ENCODE measurements around the gene PGLYRP4.
"Not testable (repeated sequence)": the region's sequence is repeated elsewhere in the genome, so short reads cannot be mapped to it uniquely, and the experiment has no call there.

Gene PGLYRP4

DNA sequence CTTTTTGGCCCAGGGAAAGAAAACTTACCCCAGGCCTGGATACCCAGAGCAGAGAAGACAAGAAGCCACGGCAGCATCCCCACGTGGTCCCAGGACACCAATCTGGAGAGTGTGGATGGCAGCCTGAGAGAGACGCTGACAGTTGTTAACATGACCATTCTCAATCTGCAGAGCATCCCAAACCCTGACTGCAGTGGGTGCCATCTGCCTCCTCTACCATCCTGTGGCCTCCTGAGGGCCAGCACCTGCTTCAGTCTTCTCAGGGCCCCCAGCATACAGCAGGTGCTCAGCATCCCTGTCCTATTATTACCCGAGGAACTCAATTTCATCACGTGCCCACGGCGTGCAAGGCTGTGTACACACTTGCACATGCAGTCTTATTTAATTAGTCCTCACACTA, 785 bp downstream of the PGLYRP4 start:
- in situ Hi-C loops (cut with HindIII; ENCODE audit: low pct_unique_long_range_greater_than_20kb, low sequenced_read_pairs): no loop called here
- DNase-seq (ENCODE audit: low read depth in 1 of 2, low spot score in 1 of 2): no peak
- no peak for TF ChIP-seq JUND (IDR thresholded peaks at IDR 0.05; ENCODE audit: low read depth)

DNA sequence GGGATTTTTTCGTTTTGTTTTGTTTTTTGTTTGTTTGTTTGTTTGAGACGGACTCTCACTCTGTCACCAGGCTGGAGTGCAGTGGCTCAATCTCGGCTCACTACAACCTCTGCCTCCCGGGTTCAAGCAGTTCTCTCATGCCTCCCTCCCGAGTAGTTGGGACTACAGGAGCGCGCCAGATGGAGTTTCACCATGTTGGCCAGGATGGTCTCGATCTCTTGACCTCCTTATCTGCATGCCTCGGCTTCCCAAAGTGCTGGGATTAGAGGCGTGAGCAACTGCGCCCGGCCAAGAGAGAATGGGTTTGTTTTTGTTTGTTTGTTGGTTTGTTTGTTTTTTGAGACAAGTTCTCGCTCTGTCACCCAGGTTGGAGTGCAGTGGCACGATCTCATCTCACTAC, 1.6 kb downstream of the PGLYRP4 start:
- in situ Hi-C loops (cut with HindIII; ENCODE audit: low pct_unique_long_range_greater_than_20kb, low sequenced_read_pairs); DNase-seq (ENCODE audit: low read depth in 1 of 2, low spot score in 1 of 2): not testable (repeated sequence)

DNA sequence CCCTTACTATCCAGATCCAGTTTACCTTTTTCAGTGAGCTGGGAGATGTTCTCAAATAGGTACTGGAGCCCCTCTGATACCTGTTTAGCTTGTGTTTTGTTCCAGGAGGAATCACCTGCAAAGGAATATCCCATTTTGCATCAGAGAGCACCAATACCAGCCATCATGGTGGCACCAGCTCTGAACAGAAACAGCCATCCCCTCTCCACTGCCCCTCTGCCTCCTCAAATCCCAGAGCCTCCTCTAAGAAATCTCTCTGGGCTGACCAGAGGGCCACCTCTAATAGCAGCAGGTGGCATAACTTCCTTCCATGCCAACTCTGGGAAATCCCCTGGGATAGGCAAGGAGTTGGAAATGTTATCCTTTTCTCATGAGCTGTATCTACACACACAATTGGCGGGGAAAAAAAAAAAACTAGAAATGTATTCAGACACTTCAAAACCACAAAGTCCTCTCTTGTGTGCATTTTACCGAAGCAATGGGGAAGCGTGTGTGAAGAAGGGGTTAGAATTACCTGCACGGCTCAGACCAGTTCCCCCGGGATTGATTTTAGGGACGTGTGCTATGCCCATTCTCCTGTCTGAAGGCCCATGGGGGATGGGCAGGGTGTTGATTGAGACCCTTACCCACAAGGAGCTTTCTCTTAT, 2.4 kb downstream of the PGLYRP4 start:
- in situ Hi-C loops (cut with HindIII; ENCODE audit: low pct_unique_long_range_greater_than_20kb, low sequenced_read_pairs): no loop called here
- TF ChIP-seq JUND (IDR thresholded peaks at IDR 0.05; ENCODE audit: low read depth): no peak
- no peak for DNase-seq (ENCODE audit: low read depth in 1 of 2, low spot score in 1 of 2)

DNA sequence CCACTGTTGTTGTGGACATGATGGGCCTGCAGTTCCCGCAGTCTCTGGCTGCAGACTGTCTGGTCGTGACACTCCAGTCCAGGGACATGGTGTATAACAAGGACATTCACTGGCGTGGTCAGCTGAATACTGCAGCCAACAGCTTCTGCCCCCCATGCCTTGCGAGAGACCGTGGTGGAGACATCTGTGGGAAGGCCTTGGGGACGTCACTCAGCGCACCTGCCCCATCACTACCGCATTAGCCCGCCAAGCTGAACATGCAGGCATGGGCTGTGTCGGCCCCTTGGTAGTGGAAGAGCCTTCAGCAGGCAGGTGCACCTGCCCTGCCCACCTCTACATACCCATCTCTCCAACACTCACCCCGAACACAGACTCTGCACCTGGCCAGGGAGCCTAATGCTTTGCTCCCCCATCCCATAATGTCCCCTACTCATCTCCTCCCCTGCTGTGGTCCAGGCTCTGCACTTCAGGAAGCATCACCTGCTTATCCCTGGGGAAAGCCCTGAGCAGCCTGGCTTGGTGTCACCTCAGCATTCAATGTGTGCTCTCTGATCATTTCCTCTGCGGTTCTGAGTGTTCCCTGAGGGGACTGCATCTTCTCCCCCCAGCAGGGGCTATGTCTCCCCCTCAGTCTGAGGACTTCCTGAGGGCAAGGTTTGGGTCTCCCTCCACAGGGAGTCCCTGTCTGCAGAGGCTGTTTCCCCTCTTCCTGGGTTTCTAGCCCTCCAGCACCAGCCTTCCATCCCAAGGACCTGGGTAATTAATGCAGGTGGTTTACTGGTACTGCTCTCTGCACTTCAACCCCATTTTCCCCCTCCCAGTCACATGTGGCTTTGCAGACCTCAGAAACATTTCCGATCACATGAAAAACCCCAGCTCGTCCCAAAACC, 3.2 kb downstream of the PGLYRP4 start:
- no peak for TF ChIP-seq JUND (IDR thresholded peaks at IDR 0.05; ENCODE audit: low read depth)
- in situ Hi-C loops (cut with HindIII; ENCODE audit: low pct_unique_long_range_greater_than_20kb, low sequenced_read_pairs): no loop called here
- no peak for DNase-seq (ENCODE audit: low read depth in 1 of 2, low spot score in 1 of 2)

DNA sequence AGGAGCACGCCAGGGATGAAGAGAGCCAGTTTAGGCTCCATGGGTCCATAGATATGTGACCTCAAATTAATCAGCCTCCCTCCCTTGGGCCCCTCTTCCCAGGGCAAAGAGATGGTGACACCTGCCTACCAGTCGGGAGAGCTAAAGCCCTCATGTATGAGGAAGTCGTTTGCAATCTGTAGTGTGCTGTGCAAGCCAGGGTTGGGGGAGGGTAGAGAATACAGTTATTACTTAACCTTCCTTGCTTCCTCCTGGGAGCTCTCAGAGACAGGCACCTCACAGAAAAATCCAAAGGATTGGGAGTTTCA, 4.0 kb downstream of the PGLYRP4 start:
- DNase-seq (ENCODE audit: low read depth in 1 of 2, low spot score in 1 of 2): peak in 1 of 2 experiments; percentile 30
- in situ Hi-C loops (cut with HindIII; ENCODE audit: low pct_unique_long_range_greater_than_20kb, low sequenced_read_pairs): no loop called here
- TF ChIP-seq JUND (IDR thresholded peaks at IDR 0.05; ENCODE audit: low read depth): no peak

DNA sequence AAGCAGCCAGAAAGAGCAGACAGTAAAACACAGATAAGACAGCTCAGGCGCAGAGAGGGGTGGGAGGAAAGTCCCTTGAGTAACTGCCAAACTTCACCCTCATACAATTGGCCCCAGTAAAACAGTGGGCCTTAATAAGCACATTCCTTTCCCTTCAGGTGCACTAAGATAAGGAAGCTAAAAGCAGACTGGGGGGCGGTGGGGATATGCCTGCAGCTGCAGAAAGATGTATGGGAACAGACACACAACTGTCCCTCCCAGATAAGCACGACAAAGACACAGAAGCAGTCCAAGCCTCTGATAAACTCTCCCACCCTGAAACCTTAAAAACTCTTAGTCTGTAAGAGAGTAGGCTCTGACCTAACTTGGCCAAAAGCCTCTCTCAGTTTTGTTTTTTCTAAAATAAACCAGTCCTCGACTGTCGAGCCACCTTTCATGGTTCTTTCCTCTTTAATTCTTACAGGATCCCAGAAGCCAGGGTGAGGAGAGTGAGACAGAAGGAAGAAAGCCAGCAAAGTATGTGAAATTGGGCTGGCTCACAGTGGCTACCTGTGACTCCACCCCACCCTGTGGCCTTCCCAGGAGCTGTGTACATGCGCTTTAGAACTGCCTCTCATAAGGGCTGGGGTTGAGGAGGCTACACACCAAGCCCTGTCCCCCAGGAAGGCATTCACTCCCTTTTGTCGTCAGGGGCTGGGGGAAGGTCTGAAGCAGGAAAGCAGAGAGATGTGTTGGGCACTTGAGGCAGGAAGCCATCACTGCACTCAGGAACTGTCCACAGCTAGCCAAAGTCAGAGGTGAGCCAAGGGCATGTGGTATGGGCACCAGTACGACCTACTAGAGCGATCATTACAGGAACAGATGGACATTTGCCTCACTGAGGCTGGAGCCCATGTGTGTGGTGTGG, 4.6 kb downstream of the PGLYRP4 start:
- in situ Hi-C loops (cut with HindIII; ENCODE audit: low pct_unique_long_range_greater_than_20kb, low sequenced_read_pairs): no loop called here
- no peak for DNase-seq (ENCODE audit: low read depth in 1 of 2, low spot score in 1 of 2)
- no peak for TF ChIP-seq JUND (IDR thresholded peaks at IDR 0.05; ENCODE audit: low read depth)

DNA sequence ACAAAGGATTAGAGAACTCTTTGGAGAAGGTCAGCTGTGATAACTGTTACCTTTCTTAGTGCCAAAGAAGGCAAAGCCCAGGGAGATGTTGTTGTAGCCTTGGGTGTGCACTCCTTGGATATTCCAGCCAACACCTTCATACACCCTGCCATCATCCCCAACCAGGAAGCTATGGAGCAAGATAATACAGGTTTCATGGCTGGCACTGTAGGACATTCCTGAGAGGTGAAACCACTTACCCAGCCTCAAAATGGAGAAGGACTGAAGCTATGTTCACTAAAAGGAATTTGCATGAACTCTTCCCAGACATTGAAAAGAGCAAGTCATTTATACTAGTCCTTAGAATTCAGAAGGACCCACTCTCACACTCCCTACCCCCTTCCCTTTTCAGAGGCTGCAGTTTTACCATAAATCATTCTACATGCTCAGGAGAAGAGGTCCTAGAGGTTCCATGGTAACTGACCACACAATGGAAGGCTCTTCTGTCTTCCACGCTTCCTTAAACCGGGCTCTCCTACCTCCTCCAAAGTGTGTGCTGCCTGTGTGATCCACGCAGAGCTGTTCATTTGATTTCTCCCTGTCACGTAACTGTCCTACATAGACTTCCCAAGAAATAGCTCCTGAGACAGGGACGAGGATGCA, 5.5 kb downstream of the PGLYRP4 start:
- in situ Hi-C loops (cut with HindIII; ENCODE audit: low pct_unique_long_range_greater_than_20kb, low sequenced_read_pairs): no loop called here
- no peak for TF ChIP-seq JUND (IDR thresholded peaks at IDR 0.05; ENCODE audit: low read depth)
- DNase-seq (ENCODE audit: low read depth in 1 of 2, low spot score in 1 of 2): no peak

DNA sequence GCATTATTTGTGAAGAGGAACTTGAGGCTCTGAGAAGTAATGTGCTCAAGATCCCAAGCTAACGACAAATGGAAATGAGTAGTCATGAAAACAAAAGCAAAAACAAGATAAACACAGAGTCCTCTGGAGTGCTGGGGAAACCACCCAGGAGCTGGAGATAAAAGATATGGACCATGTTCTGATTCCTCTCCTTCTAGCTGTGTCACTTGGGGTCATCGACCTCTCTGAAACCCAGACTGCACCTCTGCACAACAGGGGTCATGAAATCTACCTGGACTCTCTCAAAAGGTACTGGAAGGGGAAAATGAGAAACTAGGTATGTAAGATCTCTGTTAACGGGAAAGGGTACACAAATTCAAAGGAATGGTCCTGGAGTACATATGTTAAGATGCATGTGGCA, 6.5 kb downstream of the PGLYRP4 start:
- in situ Hi-C loops (cut with HindIII; ENCODE audit: low pct_unique_long_range_greater_than_20kb, low sequenced_read_pairs): no loop called here
- DNase-seq (ENCODE audit: low read depth in 1 of 2, low spot score in 1 of 2): no peak
- TF ChIP-seq JUND (IDR thresholded peaks at IDR 0.05; ENCODE audit: low read depth): no peak

DNA sequence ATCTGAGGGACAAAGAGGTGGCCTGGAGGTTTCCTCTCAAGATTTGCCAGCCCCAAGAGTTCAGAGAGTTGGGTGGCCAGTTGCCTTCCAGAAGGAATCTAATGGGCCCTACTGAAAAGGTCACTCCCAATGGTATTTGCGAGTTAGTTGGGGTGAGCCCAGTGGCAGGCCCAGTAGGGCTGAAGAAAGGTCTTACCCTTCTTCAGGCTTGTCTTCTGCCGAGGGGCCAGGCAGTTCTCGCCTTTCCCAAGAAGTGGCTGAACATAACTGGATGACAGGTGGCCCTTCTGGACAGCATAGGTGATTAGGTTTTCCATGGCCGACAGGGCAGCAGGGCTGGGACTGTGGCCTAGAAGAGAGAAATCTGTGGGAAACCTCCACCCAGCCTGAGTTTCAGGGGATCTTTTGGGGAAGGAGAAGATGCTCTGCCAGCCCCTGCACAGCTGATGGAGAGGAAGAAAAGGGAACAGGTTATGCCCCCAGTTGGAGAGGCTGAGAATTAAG, 7.2 kb downstream of the PGLYRP4 start:
- in situ Hi-C loops (cut with HindIII; ENCODE audit: low pct_unique_long_range_greater_than_20kb, low sequenced_read_pairs): no loop called here
- TF ChIP-seq JUND (IDR thresholded peaks at IDR 0.05; ENCODE audit: low read depth): no peak
- no peak for DNase-seq (ENCODE audit: low read depth in 1 of 2, low spot score in 1 of 2)

DNA sequence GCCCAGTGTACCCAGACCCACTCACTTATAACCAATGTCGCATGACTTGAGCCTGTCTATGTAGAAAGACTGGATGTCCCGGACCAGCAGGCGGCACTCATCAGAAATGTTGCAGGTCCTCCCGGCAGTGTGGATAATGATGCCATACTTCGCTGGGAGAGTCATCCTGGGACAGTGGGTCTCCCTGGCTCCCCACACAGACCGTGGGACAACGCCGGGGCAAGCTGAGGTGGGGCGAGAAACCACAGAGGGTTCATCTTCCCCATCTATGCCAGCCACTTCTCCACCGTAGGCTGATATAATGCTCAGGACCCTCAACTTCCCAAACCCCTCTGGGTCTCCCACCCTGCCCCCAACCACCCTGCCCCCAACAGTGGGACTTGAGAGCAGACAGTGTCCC, 8.3 kb downstream of the PGLYRP4 start:
- no peak for DNase-seq (ENCODE audit: low read depth in 1 of 2, low spot score in 1 of 2)
- in situ Hi-C loops (cut with HindIII; ENCODE audit: low pct_unique_long_range_greater_than_20kb, low sequenced_read_pairs): no loop called here
- TF ChIP-seq JUND (IDR thresholded peaks at IDR 0.05; ENCODE audit: low read depth): no peak

DNA sequence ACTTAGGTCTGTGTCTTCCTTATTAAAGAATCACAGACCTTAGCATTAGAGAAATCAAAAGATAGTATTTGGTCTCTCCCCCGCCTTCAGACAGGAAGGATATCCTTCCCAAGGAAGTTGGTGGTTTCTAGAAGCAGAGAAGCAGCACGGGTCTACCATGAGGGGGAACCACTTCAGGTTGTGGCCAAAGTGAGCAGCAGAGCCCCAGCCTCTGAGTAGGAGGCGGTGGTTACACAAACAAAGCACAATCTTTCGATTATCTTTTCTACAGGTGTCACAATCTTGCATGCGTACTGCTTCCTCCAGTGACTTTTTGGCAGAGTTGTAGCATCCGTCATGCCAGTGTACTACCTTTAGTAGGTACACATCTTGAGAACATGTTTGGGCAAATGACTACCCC, 8.8 kb downstream of the PGLYRP4 start:
- TF ChIP-seq JUND (IDR thresholded peaks at IDR 0.05; ENCODE audit: low read depth): no peak
- in situ Hi-C loops (cut with HindIII; ENCODE audit: low pct_unique_long_range_greater_than_20kb, low sequenced_read_pairs): no loop called here

More for the DNA sequence above, 8.8 kb downstream of the PGLYRP4 start:
- no peak for DNase-seq (ENCODE audit: low read depth in 1 of 2, low spot score in 1 of 2)
